K562 (cell line): ENCODE results near the gene CLTRN. TPM values are rescaled to one million over a fixed set of nuclear protein-coding genes. Genes with fewer than 3 reads are reported as not detected.

Experiments
- ARNT ChIP-seq, 2 experiments: fragments of 450-650 bp; IDR thresholded peaks; 2 replicates each; pipeline ENCODE4 v1.6.1; 2016; ENCODE audit warnings: mild to moderate bottlenecking in 1 of 2
- FOS ChIP-seq: IDR thresholded peaks from 3 replicates; pipeline ENCODE4 v1.6.1; 2011; ENCODE audit not compliant: insufficient read length; ENCODE audit errors: extremely low read depth
- FOXP1 ChIP-seq: sonication (generic); formaldehyde crosslinking; IDR thresholded peaks from 2 replicates; pipeline ENCODE4 v1.8.0; 2022; ENCODE audit warnings: mild to moderate bottlenecking, missing genetic modification reagents
- HNRNPLL ChIP-seq: fragments of 200-400 bp; formaldehyde crosslinking; IDR thresholded peaks from 2 replicates; pipeline ENCODE4 v1.6.1; 2017; ENCODE audit warnings: low read length, low read depth, mild to moderate bottlenecking; ENCODE audit not compliant: poor library complexity, severe bottlenecking
- KDM4B ChIP-seq, 2 experiments: fragments of 450-650 bp in 1 of 2; sonication (generic) in 1 of 2; IDR thresholded peaks; 2 replicates each; pipeline ENCODE4 v1.6.1; 2016 to 2017; ENCODE audit warnings: borderline replicate concordance in 2 of 2, antibody characterized with exemption in 1 of 2, low read depth in 1 of 2, mild to moderate bottlenecking in 1 of 2
- MNT ChIP-seq, 2 experiments: fragments of 450-650 bp; conservative IDR thresholded peaks; 2 replicates each; pipeline ENCODE4 v1.6.1; 2017; ENCODE audit warnings: mild to moderate bottlenecking in 2 of 2, moderate library complexity in 2 of 2
- MTA2 ChIP-seq: fragments of 450-650 bp; IDR thresholded peaks from 2 replicates; pipeline ENCODE4 v1.6.1; 2016; ENCODE audit warnings: low read depth
- PTBP1 ChIP-seq: fragments of 200-400 bp; formaldehyde crosslinking; IDR thresholded peaks from 2 replicates; pipeline ENCODE4 v1.6.1; 2017; ENCODE audit warnings: low read depth, low read length
- RBBP5 ChIP-seq: fragments of 200-600 bp; sonication (generic); IDR thresholded peaks from 2 replicates; pipeline ENCODE4 v1.6.1; 2012; ENCODE audit warnings: borderline replicate concordance, mild to moderate bottlenecking, low read length, control low read depth, inconsistent platforms; ENCODE audit not compliant: insufficient read depth, poor library complexity, severe bottlenecking
- SIX5 ChIP-seq, 2 experiments: IDR thresholded peaks; 2 replicates each; pipeline ENCODE4 v1.6.1; 2011; ENCODE audit warnings: low read length in 2 of 2, borderline replicate concordance in 1 of 2, low read depth in 1 of 2, mild to moderate bottlenecking in 1 of 2, moderate library complexity in 1 of 2; ENCODE audit not compliant: insufficient read depth in 1 of 2
- SMAD4 ChIP-seq: fragments of 250-450 bp; sonication (Bioruptor Pico); conservative IDR thresholded peaks from 2 replicates; pipeline ENCODE4 v1.8.0; 2021; ENCODE audit warnings: inconsistent platforms, mild to moderate bottlenecking, moderate library complexity
- SMC3 ChIP-seq: conservative IDR thresholded peaks from 2 replicates; pipeline ENCODE4 v1.6.1; 2011; ENCODE audit warnings: low read depth, low read length, improper control_type of control experiment; ENCODE audit not compliant: insufficient read depth
- SNRNP70 ChIP-seq: fragments of 200-400 bp; formaldehyde crosslinking; optimal IDR thresholded peaks from 2 replicates; pipeline ENCODE3; 2017; ENCODE audit warnings: low read depth, low read length
- SREBF2 ChIP-seq: sonication (generic); formaldehyde crosslinking; IDR thresholded peaks from 2 replicates; pipeline ENCODE4 v1.4.0; 2020; ENCODE audit warnings: mild to moderate bottlenecking, missing genetic modification reagents
- SRSF9 ChIP-seq: fragments of 200-400 bp; formaldehyde crosslinking; IDR thresholded peaks from 2 replicates; pipeline ENCODE4 v1.6.1; 2017; ENCODE audit warnings: low read depth, low read length, borderline replicate concordance
- TCFL5 ChIP-seq: fragments of 250-450 bp; sonication (Bioruptor Pico); conservative IDR thresholded peaks from 2 replicates; pipeline ENCODE4 v1.6.1; 2021; ENCODE audit warnings: mild to moderate bottlenecking, moderate library complexity, matching md5 sums
- ZEB2 ChIP-seq: fragments of 450-650 bp; IDR thresholded peaks from 2 replicates; pipeline ENCODE4 v1.6.1; 2016
- ZNF436 ChIP-seq: fragments of 250-450, 450-650 bp; sonication (Bioruptor Pico); formaldehyde crosslinking; IDR thresholded peaks from 2 replicates; pipeline ENCODE4 v1.7.0; 2020; ENCODE audit warnings: mild to moderate bottlenecking
- ZNF586 ChIP-seq: fragments of 450-650 bp; formaldehyde crosslinking; conservative IDR thresholded peaks from 2 replicates; pipeline ENCODE4 v1.4.0; 2020; ENCODE audit warnings: mild to moderate bottlenecking, moderate library complexity
- ZNF76 ChIP-seq: fragments of 250-450 bp; sonication (Bioruptor Pico); IDR thresholded peaks from 2 replicates; pipeline ENCODE4 v1.4.0; 2020; ENCODE audit warnings: mild to moderate bottlenecking, moderate library complexity, borderline replicate concordance
- polyA plus RNA-seq, 8 experiments: library from polyadenylated mRNA; depleted of rRNA in 4 of 8; stranded (reverse) in 5 of 8; unstranded in 3 of 8; fragments of >200 nt; fragmentation: Nextera tagmentation in 2 of 8; fragmentation: Illumina TruSeq in 1 of 8; extraction: Ambion mirVana in 2 of 8; extraction: Trizol in 1 of 8; gene quantifications; 2 replicates each; pipeline versions ENCODE4 v1.2.1 to v1.2.3, GENCODE V29; 2011 to 2014; ENCODE audit warnings: inconsistent platforms in 1 of 8, missing spikeins in 1 of 8
- total RNA-seq, 7 experiments: library from RNA; depleted of rRNA in 6 of 7; stranded (reverse); fragments of >200 nt in 6 of 7; fragmentation: Illumina TruSeq in 2 of 7; extraction: Trizol in 2 of 7; gene quantifications; 2 replicates each; pipeline versions ENCODE4 v1.2.1 to v1.2.3, GENCODE V29; 2011 to 2021; ENCODE audit warnings: low replicate concordance in 1 of 7
- TF ChIP-seq, protein P1 (sequence below): fragments of 450-650 bp; IDR thresholded peaks from 2 replicates; pipeline ENCODE4 v1.6.1; 2014; ENCODE audit warnings: low read depth, mild to moderate bottlenecking, moderate library complexity, borderline replicate concordance

CLTRN gene
- total and polyA plus RNA-seq, 9 of the 15 experiments (the other 6 are each of a cell fraction or from before 2014, with no cell fraction given) = 0.11 to 0.36 (median 0.18) TPM; not detected in 2

DNA sequence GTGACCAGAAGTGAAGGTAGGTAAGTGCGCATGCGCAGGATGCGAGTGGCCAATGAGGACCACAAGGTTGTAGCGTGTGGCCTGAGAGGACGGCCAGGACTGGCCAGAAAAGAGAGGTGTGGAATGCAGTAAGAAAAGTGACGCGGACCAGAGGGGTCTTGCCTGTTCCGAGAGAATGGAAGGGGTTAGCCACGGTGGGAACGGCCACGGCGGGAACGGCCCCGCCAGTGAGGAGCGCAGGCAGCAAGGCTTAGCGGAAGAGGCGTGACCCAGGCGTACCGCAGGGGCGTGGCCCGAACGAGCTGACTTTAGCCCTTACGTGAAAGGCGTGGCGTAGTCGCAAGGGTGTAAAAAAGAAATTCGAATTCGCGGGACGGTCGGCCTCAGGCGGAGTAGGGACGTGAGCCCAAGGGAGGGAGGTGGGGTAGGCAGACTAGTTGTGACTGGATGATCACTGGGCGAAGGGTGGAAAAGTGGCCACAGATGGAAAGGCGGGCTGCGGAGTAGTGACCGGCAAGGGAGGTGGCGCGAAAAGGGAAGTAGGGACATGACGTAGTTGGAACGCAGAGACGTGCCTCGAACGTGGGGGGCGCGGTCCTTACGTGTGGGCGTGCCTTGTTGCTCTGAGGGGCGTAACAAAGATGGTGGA, 10.4 kb upstream of the CLTRN start (continued):
- TF ChIP-seq SIX5 (IDR thresholded peaks at IDR 0.05; ENCODE audit: borderline replicate concordance in 1 of 2, insufficient read depth in 1 of 2, low read depth in 1 of 2, low read length in 2 of 2) (no peak), RBBP5 (no peak), SMC3 (no peak), SMAD4 (no peak), HNRNPLL (peak; percentile 99), SNRNP70 (no peak), MNT (conservative IDR thresholded peaks at IDR 0.05) (peak; percentile 43 to 89; a peak in 3 of 4 replicates), SREBF2 (no peak), MTA2 (no peak), FOXP1 (CRISPR knock-in tag) (no peak), ARNT (IDR thresholded peaks at IDR 0.05) (0 out of 4 replicates have a peak, but pooled peaks of 1 of the 2 experiments have one; percentile 39), PTBP1 (no peak), KDM4B (IDR thresholded peaks at IDR 0.05; ENCODE audit: borderline replicate concordance in 2 of 2, low read depth in 1 of 2) (peak in 1 of 2 experiments; percentile 61; a peak in 1 of 4 replicates), TCFL5 (no peak), SRSF9 (no peak), FOS (no peak), ZEB2 (no peak), ZNF76 (CRISPR knock-in tag) (no peak), ZNF586 (CRISPR knock-in tag) (no peak), ZNF436 (CRISPR knock-in tag) (no peak)
- TF ChIP-seq, protein P1, sequence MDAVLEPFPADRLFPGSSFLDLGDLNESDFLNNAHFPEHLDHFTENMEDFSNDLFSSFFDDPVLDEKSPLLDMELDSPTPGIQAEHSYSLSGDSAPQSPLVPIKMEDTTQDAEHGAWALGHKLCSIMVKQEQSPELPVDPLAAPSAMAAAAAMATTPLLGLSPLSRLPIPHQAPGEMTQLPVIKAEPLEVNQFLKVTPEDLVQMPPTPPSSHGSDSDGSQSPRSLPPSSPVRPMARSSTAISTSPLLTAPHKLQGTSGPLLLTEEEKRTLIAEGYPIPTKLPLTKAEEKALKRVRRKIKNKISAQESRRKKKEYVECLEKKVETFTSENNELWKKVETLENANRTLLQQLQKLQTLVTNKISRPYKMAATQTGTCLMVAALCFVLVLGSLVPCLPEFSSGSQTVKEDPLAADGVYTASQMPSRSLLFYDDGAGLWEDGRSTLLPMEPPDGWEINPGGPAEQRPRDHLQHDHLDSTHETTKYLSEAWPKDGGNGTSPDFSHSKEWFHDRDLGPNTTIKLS = no peak
